Activated CD4-positive, alpha-beta T cell treated with anti-CD3 and anti-CD28 coated beads for 48 hours (primary cell): ENCODE results near the gene HLF.

Source experiments
- DNase-seq: peaks from one replicate; pipeline ENCODE4 v3.0.0-alpha.2; 2020

The HLF gene

GRCh38 chr17:55334285-55334684 is 69.5 kb downstream of the HLF start:
- DNase-seq: no peak

DNA sequence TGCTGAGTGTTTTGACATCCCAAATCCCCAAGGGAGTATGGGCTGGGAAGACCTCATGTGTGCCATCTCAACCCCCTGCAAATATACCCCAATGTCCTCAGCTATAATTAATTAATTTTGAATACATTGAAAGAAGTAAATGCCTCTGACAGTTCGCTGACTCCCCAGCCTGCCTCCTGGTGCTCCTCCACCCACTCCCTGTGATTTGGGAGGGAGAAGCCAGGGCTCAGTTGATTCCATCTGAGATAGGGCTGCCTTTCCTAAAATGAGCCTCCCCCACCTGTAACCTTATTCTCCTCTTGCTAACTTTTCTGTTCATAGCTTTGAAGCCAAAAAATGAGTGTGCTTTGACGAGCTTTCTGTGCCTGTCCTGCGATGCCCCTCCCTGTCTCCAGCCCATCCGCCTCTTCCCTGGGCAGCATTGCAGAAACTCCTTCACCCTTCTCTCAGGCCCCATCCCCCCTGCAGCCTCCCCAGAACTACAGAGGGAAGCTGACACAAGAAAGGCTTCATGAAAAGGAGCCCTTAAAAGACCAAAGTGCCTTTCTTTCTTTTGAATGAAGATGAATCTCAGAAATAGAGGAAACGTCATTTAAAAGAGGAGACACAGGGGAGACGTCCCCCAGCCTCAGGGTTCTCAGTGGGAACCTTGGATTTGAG is 70.3 kb downstream of the HLF start:
- DNase-seq: no peak

DNA sequence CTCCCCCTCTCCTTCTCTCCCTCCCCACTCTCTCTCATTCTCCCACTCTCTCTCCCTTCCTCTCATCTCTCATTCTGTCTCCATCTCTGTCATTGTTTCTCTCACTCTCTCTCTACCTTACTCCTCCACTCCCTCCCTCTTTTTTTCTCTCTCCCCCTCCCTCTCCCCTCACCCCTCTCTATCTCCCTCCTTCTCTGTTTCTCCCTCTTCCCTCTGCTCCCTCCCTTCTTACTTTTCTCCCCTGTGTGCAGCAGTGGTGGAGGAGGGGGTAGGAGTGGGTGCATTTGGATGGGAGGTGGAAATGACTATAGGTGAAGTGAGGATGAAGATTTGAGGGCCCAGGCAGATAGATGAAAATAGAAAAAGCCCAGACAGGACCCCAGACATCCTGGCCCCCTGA is 70.9 kb downstream of the HLF start:
- no peak for DNase-seq

GRCh38 chr17:55336426-55336825 is 71.7 kb downstream of the HLF start:
- DNase-seq: no peak

DNA sequence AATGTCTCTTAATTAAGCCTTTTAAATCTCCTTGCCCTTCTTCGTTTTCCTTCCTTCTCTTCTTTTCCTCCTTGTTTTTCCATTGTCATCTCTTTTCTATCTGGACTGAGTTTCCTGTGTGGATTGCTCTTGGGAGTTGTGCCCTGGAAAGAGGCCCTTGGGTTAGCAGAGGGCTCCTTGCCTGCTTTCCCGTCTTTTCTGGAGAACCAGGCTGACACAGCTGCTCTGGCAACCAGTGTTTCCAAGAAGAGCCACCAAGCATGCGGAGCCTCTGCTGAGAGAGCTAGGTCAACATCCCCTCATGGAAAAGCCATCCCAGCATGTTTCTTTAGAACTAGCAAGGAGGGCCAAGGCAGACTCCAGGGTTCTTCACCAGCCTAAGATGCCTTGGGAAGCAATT is 75.4 kb downstream of the HLF start:
- DNase-seq: no peak

- DNase-seq: no peak
Observed at GRCh38 chr17:55340686-55341085, 75.9 kb downstream of the HLF start.

DNA sequence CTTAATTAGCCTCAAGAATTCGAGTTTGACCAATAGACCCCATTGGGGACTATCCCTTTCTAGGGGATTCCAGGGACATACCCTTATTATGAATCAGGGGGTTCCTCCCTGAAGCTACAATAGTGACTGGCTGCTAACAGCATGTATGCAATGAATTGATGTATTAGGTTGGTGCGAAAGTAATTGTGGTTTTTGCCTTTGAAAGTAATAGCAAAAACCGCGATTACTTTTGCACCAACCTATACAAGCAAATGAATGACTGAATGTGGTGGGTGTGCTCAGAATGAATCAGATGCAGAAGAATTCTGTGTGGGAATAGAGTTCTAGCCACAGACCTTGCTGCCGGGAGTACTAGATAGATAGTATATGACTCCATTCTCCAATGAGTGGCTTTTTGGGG is 76.7 kb downstream of the HLF start:
- peak; percentile 19 for DNase-seq

DNA sequence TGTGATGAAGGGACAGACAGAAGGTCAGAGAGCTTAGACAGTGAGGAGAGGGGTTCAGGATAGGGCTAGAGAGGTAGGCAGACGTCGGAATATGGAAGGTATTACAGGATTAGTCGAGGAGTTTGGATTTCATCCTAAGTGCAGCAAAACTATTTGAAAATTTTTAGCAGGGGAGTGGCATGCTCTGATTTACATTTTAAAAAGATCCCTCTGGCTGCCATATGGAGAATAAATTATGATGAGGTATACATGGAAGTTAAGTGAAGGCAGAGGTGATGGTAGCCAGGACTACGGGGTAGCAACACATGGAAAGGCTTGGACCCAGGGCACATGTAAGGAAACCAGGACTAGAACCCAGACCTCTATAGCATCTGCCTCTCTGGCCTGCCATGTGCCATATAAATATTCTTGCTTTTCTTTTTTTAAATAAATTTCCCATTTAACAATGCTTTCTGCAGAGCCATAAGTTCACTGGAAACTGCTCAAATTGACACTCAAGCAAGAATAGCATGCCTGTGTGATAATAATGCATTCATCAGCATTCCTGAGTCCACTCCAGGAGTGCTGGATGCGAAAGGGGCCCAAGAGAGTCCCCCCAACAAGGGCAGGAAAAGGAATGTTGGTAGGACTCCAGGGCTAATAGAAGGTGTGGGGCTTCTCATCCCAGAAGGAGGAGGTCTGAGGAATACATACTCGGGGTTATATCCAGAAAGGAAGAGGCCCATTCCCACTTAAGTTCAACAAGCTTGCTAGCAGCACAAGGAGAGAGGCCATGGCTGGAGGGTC is 78.2 kb downstream of the HLF start:
- DNase-seq: no peak

- DNase-seq: no peak
Observed at GRCh38 chr17:55343900-55344513, 79.2 kb downstream of the HLF start.

- peak; percentile 31 for DNase-seq
Observed at GRCh38 chr17:55344514-55344997, 79.8 kb downstream of the HLF start.

- DNase-seq: no peak
Observed at GRCh38 chr17:55345132-55345531, 80.4 kb downstream of the HLF start.

- DNase-seq: no peak
Observed at GRCh38 chr17:55346658-55347057, 81.9 kb downstream of the HLF start.

DNA sequence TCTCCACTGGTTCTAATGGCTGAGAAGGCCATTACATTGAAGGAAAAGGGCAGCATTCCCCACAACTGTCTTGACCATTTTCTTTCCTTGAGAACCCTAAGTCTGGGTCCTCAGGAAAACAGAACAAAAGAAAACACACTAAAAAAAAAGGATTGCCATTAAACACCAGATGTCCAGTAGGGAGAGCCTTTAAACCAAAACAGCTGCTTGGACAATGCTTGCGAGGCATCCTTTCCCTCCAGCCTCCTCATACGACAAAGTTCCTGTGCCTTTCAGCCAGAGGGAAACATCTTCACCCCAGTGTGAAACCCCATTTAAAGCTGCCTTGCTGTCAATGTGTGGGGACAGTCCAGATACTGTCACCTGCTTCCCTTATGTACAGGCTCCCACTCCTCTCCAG is 82.6 kb downstream of the HLF start:
- DNase-seq: no peak

GRCh38 chr17:55348749-55349354 is 84.1 kb downstream of the HLF start:
- DNase-seq: peak; percentile 53

- no peak for DNase-seq
Observed at GRCh38 chr17:55350825-55351205, 86.1 kb downstream of the HLF start.

GRCh38 chr17:55351226-55351625 is 86.5 kb downstream of the HLF start:
- no peak for DNase-seq

DNA sequence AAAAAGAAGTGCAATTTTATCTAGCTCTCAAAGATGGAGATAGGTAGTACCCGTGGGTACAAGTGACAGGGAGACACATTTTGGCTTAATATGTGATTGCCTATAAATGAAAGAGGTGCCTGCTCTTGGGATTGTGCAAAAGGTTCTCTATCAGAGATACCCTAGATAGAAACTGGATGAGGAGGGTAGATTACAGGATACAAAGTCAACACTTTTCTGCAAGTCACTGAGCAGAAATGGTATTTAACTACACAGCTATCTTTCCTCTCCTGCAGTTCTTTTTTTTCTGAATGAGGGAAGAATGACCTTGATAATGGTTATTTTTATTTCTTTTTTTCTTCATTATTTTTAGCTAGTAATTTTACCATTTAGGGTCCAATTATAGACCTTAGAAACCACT is 89.2 kb downstream of the HLF start:
- DNase-seq: no peak

- DNase-seq: no peak
Observed at GRCh38 chr17:55354941-55355340, 90.2 kb downstream of the HLF start.

DNA sequence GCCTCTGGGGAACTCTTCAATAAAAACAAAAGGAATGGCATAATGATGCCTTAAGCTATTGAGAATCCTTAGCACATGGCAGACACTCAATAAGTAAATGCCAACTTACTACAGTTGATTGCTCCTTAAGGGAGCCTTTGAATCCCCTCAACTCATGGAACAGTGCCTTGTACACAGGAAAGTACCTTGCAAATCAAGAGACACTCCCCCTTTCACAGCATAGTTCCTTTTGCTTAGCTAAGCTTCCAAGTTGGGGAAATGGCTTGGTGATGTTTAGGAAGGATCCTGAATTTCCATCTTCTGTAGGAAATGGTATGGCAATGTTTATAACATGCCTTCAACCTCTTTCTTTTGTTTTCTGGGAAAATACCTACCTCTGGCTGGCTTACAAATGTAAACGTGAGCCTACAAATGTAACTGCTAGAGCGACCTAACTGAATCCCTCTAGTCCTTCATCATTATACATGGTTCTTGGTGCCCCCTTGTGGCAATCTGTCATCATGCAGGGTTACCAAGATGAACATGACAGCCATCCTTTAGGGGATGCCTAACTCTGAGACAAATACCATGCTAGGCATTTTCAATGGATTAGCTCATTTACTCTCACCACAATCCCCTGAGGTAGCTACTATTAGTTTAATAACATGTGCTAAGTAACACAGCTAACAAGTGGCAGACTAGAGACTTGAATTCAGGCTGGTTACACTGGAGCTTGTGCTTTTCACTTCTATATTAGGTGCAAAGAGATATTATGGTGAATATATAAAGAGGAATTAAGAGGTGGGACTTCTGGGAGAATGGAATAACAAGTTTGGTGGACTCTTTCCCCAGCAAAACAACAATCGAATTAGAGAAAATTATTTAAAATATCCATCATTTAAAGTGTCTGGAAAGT is 91.9 kb downstream of the HLF start:
- DNase-seq: peak; percentile 81

- DNase-seq: no peak
Observed at GRCh38 chr17:55360971-55361370, 96.2 kb downstream of the HLF start.

DNA sequence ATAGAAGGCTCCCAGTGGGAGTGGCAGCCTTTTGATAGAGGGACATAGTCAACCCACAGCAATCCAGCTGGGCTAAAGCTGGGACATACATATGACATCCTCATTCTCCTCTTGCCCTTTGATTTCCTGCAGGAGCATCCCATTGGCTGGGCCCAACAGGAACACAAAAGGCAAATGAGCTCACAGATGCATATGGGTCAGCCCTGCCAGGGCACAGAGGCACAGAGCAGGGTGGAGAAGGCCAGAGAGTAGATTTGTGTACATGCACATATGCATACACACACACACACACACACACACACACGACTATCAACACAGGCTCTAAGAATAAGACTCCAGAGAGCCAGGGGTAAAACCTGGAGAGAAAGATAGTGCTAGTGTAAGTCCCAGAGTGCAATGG is 98.3 kb downstream of the HLF start:
- no peak for DNase-seq

DNA sequence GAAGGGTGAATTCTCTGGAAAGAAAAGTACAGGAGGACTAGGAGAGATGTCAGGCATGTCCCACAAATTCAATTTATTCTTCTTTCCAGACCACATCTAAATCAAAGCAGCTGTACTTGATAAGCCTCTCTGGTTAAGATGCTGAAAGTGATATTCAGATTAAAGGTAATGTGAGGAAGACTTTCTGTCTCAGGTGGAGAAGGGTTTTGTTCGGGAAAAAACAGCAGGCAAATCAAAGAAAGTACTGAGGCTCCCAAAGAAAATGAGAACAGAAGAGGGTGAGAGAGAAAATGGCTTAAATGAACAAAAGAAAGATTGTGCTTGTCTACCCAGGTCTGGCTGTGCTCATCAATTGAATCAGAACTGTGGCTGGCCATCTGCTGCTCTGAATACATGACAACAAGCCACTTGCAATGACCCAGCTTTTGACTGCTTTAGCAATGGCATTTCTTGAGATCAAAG is 101.3 kb downstream of the HLF start:
- DNase-seq: no peak

DNA sequence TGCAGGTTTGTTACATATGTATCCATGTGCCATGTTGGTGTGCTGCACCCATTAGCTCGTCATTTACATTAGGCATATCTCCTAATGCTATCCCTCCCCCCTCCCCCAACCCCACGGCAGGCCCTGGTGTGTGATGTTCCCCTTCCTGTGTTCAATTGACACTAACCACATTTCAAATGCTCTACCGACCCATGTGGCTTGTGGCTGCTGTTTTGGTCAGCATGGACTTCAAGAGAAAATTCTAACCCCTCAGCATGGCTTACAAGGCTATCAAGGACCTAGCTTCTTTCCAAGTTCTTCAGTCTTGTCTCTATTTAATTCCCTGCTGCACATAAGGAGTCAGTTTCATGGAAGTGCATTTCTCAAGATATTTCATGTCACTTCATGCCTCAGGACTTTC is 103.9 kb downstream of the HLF start:
- no peak for DNase-seq
